GM12891 (cell line): ENCODE data around the gene PDZRN3.

Experiments used
- DNase-seq: peaks from one replicate; pipeline ENCODE4 v3.0.0; 2011; ENCODE audit warnings: low spot score; ENCODE audit not compliant: insufficient read length
- FAIRE-seq: peaks from 2 replicates; lab custom pipeline; 2011; peaks lifted over from hg19 to GRCh38; lab: Jason Lieb, UNC
- PAX5 ChIP-seq: IDR thresholded peaks from 2 replicates; pipeline ENCODE4 v1.6.1; 2011; ENCODE audit warnings: low read length, moderate library complexity, mild to moderate bottlenecking; ENCODE audit not compliant: insufficient read depth, severe bottlenecking
- POLR2A ChIP-seq: IDR thresholded peaks from 2 replicates; pipeline ENCODE4 v1.6.1; 2011; ENCODE audit warnings: low read depth, low read length, control low read depth
- POLR2AphosphoS5 ChIP-seq: IDR thresholded peaks from 2 replicates; pipeline ENCODE4 v1.6.1; 2011; ENCODE audit warnings: low read depth, low read length, control low read depth
- POU2F2 ChIP-seq: IDR thresholded peaks from 2 replicates; pipeline ENCODE4 v1.6.1; 2011; ENCODE audit warnings: low read depth, mild to moderate bottlenecking, control low read depth, low read length, moderate library complexity
- SPI1 ChIP-seq: IDR thresholded peaks from 2 replicates; pipeline ENCODE4 v1.6.1; 2011; ENCODE audit warnings: low read depth, low read length, control low read depth
- TAF1 ChIP-seq: IDR thresholded peaks from 2 replicates; pipeline ENCODE4 v1.6.1; 2011; ENCODE audit warnings: low read depth, low read length, control low read depth

Gene PDZRN3

GRCh38 chr3:73600293-73600938 lies 24.3 kb downstream of the PDZRN3 start:
- TF ChIP-seq POLR2A (no peak), SPI1 (no peak), POU2F2 (no peak), TAF1 (no peak), POLR2AphosphoS5 (no peak), PAX5 (no peak)
- FAIRE-seq (no peak), DNase-seq (no peak)

- TF ChIP-seq POU2F2 (no peak), TAF1 (no peak), PAX5 (no peak), POLR2AphosphoS5 (no peak), SPI1 (no peak), POLR2A (no peak)
- FAIRE-seq, result no peak
- no peak for DNase-seq
Observed at GRCh38 chr3:73599605-73600004, 25.1 kb downstream of the PDZRN3 start.

- TF ChIP-seq POLR2A (no peak), PAX5 (no peak), TAF1 (no peak), POLR2AphosphoS5 (no peak), SPI1 (no peak), POU2F2 (no peak)
- DNase-seq, result no peak
- FAIRE-seq, result no peak
Observed at GRCh38 chr3:73597476-73597875, 27.3 kb downstream of the PDZRN3 start.

GRCh38 chr3:73592154-73593144 lies 32.3 kb downstream of the PDZRN3 start:
- DNase-seq, result no peak
- TF ChIP-seq SPI1, result no peak
- no peak for TF ChIP-seq POLR2AphosphoS5
- no peak for TF ChIP-seq PAX5
- no peak for TF ChIP-seq POU2F2
- TF ChIP-seq TAF1, result no peak
- FAIRE-seq, result no peak

- no peak for DNase-seq
- TF ChIP-seq POLR2A, result no peak
- no peak for TF ChIP-seq SPI1
- FAIRE-seq, result no peak
Observed at GRCh38 chr3:73591286-73591800, 33.4 kb downstream of the PDZRN3 start.

- TF ChIP-seq SPI1, result no peak
- no peak for TF ChIP-seq PAX5
- TF ChIP-seq POU2F2, result no peak
- no peak for TF ChIP-seq TAF1
- TF ChIP-seq POLR2AphosphoS5, result no peak
- no peak for TF ChIP-seq POLR2A
- DNase-seq (no peak), FAIRE-seq (no peak)
Observed at GRCh38 chr3:73586628-73587027, 38.1 kb downstream of the PDZRN3 start.

- no peak for DNase-seq
- no peak for TF ChIP-seq TAF1
- no peak for TF ChIP-seq SPI1
- TF ChIP-seq PAX5, result no peak
- TF ChIP-seq POLR2A, result no peak
- no peak for TF ChIP-seq POLR2AphosphoS5
- TF ChIP-seq POU2F2, result no peak
- FAIRE-seq, result no peak
Observed at GRCh38 chr3:73586190-73586589, 38.6 kb downstream of the PDZRN3 start.

- no peak for DNase-seq
- TF ChIP-seq SPI1, result no peak
- no peak for TF ChIP-seq TAF1
- no peak for TF ChIP-seq POU2F2
- TF ChIP-seq PAX5, result no peak
- no peak for TF ChIP-seq POLR2AphosphoS5
- no peak for TF ChIP-seq POLR2A
- FAIRE-seq, result no peak
Observed at GRCh38 chr3:73584873-73585272, 39.9 kb downstream of the PDZRN3 start.

- no peak for FAIRE-seq
- no peak for DNase-seq
- TF ChIP-seq PAX5 (no peak), POLR2AphosphoS5 (no peak), TAF1 (no peak), SPI1 (no peak), POLR2A (no peak), POU2F2 (no peak)
Observed at GRCh38 chr3:73582535-73582934, 42.2 kb downstream of the PDZRN3 start.

GRCh38 chr3:73581134-73581846 lies 43.5 kb downstream of the PDZRN3 start:
- DNase-seq (no peak), FAIRE-seq (no peak)
- TF ChIP-seq POLR2A (no peak), POU2F2 (no peak), TAF1 (no peak), POLR2AphosphoS5 (no peak), SPI1 (no peak), PAX5 (no peak)
